ENCODE data around the gene PBX4.

Gene PBX4

GRCh38 chr19:19653597-19654147, 35.2 kb upstream of the PBX4 start:
- no peak for DNase-seq (ENCODE audit: low spot score)
- TF ChIP-seq CTCF (IDR thresholded peaks at IDR 0.05; ENCODE audit: extremely low read depth, missing control alignments), result no peak

GRCh38 chr19:19652482-19653295, 34.2 kb upstream of the PBX4 start:
- DNase-seq (ENCODE audit: low spot score), result no peak
- TF ChIP-seq CTCF (IDR thresholded peaks at IDR 0.05; ENCODE audit: extremely low read depth, missing control alignments), result no peak

- no peak for DNase-seq (ENCODE audit: low spot score)
- TF ChIP-seq CTCF (IDR thresholded peaks at IDR 0.05; ENCODE audit: extremely low read depth, missing control alignments), result no peak
Observed at GRCh38 chr19:19651076-19651475, 32.6 kb upstream of the PBX4 start.

GRCh38 chr19:19650331-19650730, 31.8 kb upstream of the PBX4 start:
- TF ChIP-seq CTCF (IDR thresholded peaks at IDR 0.05; ENCODE audit: extremely low read depth, missing control alignments), result no peak
- DNase-seq (ENCODE audit: low spot score), result no peak

GRCh38 chr19:19649580-19649995, 31.1 kb upstream of the PBX4 start:
- no peak for TF ChIP-seq CTCF (IDR thresholded peaks at IDR 0.05; ENCODE audit: extremely low read depth, missing control alignments)
- no peak for DNase-seq (ENCODE audit: low spot score)

GRCh38 chr19:19649155-19649554, 30.7 kb upstream of the PBX4 start:
- no peak for TF ChIP-seq CTCF (IDR thresholded peaks at IDR 0.05; ENCODE audit: extremely low read depth, missing control alignments)
- DNase-seq (ENCODE audit: low spot score), result no peak

- TF ChIP-seq CTCF (IDR thresholded peaks at IDR 0.05; ENCODE audit: extremely low read depth, missing control alignments), result no peak
- DNase-seq (ENCODE audit: low spot score), result no peak
Observed at GRCh38 chr19:19647037-19647835, 28.7 kb upstream of the PBX4 start.
